NCI-H1436 treated with DMSO at 0.1 percent for 48 hours (cell line): ENCODE data around the gene FOXP1.

Experiments
- DNase-seq: peaks from one replicate; lab custom pipeline; 2025; lab: John Stamatoyannopoulos, UW

The FOXP1 gene

DNA sequence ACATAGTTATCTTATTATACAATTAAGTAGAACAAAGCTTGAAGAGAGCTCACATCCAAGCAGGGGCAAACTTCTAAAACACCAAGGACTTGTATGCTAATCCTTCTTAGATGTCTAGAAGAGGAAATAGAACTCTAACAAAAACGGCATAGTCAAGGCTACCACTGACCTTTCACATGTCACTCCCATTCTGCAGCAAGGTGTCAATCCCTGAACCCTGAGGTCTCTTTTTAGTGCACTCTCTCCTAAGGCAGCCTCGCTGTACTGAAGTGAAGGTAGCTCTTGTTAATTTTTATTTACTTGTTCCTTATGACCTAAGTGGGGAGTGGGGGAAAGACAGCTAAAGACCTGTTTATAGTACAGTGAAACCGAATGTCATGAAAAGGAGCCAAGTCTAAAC lies 506.5 kb downstream of the FOXP1 start:
- DNase-seq: no peak

DNA sequence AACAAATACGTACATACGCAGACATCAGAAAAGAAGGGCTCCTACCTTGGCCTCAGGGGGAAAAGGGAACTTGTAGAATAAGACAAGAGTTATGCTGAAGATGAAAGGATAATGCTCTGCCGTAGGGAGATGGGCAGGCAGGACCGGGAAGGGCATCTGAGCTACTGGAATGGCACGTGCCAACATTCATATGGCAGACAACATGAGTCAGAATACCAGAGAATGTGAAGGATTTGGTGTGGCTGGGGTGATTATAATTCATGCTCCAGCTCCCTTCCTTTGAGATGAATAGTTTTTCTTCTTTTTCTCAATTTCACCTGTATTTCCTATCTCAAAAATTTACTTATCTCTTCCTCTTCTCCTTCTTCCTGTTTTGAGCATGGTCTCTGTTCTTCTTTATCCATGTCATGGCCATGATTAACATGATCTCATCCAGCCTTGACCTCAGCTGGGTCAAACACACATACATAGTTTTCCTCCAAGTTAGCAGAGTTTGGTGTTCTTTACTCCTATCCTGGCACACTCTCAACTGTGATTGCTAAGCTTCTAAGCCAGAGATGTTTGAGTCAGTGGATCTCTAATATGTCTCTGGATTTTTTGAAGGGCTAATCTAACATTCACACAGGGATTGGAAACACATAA lies 507.0 kb downstream of the FOXP1 start:
- no peak for DNase-seq

DNA sequence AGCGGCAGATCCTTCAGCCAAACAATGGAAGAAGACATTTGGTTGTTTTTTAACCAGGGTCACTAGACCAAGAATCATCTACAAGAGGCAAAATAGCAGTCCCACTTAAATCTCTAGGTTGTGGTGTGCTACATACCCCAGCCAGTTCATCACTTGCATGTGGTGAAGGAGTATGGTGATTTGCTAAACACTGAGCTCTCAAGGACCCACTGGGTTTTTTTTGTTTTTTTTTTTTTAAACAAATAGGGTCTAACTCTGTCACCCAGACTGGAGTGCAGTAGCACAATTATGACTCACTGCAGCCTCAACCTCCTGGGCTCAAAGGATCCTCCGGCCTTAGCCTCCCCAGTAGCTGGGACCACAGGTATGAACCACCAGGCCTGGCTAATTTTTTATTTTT lies 508.0 kb downstream of the FOXP1 start:
- no peak for DNase-seq

DNA sequence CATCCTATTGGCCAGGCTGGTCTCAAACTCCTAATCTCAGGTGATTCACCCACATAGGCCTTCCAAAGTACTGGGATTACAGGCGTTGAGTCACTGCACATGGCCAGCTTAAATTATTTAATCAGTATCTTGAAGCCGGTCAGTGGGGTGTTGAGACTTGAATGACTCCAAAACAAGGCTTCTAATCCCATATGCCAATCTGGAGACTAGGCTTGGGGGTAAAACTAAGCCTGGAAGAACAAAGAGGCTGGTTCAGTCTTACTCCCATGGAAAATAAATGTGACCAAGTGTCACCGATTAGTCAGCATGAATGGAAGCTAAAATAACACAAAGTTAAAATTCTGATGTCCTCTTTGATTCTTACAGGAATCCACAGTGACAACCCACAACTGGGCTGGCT lies 509.1 kb downstream of the FOXP1 start:
- DNase-seq: no peak

DNA sequence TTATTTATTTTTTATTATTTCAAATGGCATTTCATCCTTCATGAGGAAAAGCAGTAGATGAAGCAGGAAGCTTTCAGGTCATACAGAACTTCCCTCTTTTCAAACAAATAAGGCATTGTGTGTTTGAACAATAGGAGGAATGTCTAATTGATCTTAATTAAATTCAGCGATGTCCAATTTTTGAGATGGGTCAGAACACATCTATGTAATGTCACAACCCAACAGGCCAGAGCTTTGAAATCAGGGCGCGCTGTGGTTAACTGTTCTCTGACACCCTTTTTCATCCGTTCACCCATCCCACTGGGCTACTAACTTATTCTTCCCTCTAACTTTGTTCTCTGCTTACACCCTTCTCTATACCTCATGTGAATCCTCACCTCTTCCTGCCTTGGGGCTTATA lies 510.5 kb downstream of the FOXP1 start:
- DNase-seq: no peak

DNA sequence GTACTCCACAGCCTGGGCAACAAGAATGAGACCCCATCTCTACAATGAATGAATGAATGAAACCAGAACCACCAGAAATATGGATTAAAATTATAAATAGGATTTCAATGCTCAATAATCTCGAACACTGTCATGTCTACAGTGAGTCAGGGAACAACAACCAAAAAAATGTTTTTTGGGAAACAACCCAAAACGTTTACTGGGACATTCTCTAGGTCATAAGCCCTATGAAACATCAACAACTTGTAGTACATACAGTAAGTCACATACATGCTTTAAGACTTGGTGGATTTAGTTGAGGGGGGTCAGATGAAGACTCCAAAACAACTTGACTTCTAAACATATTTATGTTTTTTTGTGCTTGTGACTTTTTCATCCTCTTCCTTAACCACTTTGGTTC lies 511.2 kb downstream of the FOXP1 start:
- DNase-seq: no peak

DNA sequence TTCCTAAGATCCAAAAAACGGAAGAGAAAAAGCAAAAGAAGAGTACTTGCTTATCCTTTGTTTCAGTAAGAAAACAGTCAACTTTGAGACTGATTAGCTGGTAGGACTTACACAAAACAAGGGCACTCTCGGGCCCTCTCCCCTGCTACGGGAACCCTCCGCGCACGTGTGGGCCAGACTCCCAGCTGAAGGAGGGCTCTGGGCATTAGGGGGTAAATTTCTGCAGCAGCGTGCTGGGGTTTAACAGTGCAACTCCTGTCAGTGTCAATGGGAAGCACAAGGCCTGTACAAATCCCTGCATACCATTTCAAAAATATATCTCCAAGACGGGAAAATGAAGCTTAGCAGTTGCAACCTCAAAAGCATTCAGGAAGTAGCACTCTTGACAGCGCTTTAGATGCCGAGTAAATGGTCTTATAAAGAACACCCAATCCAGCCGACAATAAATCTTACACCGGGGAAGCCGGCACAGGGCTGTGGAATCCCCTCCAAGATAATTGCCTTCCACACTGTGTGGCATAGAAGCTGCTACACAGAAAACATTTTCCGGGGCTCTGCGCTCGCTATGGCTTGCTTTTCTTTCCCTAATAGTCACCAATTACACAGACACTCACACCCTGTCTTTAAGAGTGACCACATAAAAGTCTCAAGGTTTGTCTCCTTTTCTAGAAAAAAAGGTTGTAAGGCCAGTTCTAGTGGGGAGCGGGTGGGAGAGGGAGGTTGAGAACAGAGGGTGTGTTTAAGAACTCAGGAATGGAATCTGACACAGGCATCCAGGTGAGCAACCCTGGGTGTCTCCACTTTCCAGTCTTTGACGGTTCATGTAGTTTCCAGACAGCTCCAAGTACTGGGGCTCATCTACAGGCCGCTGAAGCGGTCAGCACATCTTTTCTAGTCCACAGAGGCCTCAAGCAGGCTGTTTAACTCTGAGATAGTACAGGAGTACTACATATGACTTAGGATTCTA lies 512.7 kb downstream of the FOXP1 start:
- no peak for DNase-seq

DNA sequence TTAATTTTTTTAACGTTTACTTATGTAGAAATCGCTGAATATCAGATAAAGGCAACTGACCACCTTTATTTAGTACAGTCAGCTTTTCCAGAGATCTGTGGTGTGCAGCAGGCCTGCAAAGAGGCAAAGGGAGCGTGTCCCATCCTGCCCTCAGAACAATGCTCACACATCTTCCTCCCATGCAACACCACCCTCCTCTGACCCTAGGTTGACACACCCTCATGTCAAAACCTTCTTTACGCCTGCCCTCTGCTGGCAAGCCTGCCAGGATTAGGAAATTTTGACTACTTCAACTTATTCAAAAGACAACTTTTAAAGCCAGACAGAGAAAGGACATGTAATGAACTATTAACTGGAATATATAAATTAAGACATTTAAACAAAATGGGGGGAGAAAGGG lies 513.7 kb downstream of the FOXP1 start:
- DNase-seq: no peak

DNA sequence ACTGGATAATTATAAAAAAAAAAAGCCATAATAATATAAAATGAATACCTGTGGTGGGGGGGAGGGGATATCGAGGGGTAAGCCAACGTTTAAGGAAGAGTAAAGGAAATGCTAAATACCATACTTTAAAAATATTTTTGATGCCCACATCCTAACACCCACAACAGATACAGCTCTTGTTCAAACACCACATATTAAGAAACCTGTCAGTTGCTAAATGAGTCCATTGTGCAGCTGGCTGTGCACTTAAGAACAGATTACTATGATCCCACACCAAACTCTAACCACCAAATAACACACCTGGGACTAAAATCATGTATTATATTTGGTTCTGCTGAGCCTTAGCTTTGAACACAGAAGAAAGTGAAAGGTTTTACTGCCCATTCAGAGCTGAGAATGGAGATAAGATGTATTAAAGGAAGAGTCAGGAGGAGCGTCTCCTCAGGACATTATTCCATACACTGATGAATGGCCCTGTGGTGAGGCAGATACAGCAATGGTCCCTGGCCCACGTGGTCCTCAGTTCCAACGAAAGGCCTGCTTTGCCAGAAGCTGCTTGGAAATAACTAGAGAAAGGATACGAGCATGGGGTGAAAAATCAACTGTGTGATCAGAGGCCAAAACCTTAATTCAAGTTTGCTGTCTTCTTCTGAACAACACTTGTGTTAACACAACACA lies 515.4 kb downstream of the FOXP1 start:
- DNase-seq: no peak

DNA sequence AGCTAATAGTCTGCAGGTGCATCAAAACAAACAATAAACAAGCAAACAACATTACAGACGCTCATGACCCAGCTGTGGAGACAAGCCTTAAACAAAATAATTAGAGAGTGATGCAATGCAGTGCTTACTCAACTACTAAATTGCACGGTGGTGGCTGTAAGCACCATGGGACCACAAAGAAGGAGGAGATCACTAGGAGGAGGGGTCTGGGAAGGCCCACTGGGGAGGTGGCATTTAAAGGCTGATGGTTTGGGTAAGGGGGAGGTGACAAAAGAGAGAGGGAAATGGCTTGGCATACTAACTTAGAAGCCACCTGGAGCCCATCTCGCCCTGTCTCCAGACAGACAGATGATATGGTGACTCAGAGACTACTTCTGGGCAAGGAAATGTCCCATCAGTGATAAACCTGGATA lies 516.7 kb downstream of the FOXP1 start:
- no peak for DNase-seq

DNA sequence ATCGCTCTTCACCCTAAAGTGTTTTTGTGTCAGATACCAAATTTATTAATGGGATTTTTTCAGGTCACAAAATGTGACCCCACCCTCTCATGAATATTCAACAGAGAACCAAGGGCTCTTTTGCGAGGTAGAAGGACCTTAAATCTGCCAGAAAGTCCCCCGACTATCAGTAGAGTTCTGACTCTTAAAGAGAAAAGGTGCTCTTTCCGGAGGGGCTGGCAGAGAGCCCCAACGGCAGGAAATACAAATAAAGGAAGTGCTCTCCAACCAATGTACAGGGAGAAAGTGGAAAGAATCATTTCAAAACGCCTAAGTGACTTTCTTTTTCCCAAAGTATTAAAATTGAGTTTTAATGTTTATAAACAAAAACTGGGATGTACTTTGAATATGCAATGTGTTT lies 517.2 kb downstream of the FOXP1 start:
- DNase-seq: no peak

DNA sequence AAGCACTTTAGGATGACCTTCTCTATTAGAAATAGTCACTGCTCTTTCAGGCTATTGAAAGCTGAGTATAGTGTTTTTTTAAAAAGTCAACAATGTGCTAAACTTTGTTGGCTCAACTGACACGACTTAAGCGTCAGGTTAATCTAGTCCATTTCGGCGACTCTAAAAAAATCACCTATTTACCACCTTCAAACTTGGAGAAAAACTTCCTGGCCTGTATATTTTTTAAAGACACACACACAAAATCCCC lies 517.8 kb downstream of the FOXP1 start:
- no peak for DNase-seq

DNA sequence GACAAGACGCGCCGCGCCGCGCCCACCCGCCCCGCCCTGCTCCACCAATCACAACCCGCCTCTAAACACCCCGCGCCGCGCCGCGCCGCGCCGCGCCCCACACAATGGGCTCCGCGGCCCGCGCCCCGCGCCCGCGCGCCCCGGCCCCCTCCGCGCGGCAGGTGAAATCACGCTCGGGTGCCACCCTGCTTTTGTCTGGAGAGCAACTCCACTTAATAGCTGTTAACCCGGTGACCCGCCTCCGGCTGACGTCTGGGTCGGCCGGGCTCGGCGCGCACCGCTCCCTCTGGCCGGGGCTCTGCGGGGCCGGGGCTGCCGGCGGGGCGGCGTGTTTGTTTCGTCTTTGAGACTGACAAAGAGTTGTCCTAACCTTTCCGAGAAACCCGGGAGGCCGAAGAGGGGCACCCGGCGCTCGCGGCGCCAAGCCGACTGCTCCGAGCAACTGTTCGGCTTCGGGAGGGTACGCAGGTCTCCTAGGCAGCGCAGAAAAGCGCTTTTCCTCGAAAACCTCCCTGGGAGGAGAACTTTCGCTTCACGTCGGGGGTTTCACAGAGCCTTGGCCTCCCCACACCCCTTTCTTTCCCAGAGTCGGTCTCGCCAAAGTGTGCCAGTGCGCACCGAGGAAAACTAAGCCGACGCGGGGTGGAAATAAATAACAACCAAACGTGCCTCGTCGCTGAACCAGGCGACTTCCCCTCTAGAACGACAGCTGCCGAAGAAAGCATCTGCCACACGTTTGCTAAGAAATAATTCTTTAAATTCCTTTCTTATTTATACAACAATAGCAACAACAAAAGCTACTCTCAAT lies 518.4 kb downstream of the FOXP1 start:
- no peak for DNase-seq

DNA sequence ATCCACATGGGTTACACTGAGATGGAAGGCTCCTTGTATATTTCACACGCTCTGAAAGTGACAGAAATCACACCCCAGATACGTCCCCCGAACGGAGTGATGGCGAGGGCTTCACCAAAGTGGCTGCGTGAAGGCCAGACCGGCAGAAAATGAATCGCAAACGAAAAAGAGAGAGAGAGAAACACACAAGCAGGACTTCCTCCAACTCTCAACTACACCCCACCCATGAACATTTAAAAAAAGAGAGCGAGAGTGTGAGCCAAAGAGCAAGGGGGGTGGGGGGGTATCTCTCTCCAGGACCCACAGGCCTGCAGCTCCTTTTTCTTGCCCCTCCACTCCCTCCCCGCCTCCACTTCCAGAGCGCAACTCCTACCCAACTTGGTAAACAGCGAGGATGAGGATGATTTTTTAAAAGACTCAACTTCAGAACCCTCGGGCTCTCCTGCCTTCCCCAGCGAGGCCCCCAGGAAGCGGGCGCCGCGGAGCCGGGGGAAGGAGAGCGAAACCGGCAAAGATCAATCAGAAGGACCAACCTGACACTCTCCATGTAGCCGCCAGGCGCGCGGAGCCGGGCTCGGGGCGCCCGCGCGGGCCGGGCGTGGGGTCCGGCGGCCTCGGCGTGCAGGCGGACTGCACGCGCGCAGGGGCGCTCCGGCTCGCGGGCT lies 519.1 kb downstream of the FOXP1 start:
- DNase-seq: no peak

DNA sequence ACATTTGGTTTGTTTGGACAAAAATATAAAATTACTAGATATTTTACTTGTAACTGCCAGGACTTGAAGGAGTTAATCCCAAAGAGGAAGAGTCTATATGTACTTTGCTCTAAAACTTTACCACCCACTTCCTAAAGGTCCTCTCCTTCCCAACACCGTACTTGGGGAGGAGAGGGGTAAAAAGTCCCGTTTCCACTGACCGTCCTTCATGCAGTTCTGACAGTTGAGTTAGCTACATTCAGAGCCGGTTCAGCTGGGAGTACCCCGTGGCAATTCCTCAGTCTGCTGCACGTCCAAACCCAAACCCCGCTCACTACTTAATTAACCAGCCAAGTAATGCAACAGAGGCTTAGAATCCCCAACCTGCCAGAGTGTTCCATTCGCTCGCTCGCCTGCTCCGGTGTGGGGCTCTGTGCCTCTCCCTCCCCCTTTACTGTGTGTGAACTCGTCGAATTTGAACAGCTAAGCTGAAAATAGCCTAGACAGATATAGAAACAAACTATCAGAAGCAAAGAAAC lies 519.7 kb downstream of the FOXP1 start:
- no peak for DNase-seq

DNA sequence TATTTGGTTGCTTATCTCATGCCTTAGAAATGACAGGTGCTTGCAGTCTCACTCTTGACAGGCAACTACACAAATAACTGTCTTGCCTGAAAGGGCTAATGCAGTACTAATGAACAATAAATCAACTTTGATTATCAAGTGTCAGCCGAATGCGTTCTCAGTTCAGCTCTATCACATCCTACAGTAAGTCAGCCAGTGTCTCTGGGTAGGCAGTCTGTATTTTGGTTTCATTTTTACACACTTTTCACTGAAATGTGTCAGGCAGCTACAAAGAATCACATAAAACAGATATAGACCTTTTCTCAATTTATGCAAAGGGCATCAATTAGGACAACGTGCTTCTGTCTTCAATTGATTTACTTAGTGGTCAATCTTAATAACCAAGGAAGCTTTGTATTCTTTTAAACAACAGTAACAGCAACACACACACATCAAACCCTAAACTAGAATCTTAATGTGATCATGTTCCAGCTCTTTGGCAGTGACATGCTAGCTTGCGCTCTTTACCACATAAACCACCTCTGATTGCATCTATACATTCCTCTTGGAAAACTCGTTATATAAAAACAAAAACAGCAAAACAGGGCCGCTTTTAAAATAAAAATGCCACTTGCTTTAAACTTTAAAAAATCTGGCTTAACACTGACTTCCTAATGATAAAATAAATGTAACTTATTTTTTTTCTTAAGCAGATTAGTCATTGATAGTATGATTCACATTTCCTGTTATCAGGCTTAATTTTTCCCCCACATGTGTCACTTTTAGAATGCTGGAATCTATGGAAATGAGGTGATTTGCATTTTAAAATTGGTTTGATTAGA lies 520.4 kb downstream of the FOXP1 start:
- DNase-seq: no peak

DNA sequence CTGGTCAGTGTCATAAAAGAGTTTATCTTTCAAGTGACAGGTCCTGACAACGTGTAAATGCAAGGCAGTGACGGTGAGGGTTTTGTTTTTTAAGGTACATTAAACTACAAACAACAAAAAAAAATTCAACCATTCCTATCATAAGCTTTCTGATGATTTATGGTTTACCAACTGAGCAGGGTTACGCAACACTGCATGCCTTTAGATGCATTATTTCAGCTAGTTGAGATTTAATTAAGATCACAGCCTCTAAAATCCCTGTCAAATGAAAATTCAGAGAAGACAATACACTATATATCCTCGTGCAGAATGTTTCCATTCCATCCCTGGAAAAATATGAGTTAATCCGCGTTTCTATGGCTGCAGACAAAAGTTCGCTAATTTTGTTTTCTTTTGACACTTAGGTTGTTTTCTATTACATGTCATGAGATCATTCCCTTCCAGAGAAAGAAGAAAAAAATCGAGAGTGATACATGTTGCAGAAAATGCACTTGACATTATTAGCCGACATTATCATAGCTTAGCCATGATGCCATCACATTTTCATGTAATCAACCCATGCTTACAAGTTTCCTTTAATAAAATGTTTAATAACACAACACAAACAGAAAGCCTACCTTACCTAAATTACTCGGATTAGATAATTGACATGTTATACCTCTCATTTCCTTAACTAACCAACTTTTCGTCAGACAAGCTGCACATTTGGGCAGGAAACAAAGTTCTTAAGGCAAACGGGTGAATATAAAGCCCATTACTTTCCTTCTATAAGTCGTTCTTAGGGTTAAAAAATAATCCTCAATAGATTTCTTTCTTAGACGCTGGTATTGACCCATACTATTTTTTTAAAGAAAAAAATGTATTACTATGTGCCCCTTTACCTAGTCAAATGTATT lies 521.2 kb downstream of the FOXP1 start:
- no peak for DNase-seq

DNA sequence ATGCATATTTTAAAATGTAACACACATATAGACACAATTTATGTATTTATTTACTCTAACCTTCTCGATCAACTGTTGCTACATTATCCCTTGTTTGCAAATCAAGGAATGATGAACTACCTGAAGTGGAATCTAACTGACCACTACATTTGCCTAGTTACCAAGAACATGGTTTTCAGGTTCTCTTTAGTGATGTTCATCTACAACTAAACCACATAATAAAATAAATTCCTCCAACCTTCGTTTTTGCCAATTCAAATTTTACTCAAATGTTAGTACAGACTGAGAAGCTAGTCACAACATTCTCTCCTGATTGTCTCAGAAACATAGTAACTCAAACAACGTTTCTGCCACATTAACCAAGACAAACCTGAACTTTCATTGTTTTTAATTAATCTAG lies 521.9 kb downstream of the FOXP1 start:
- DNase-seq: no peak

DNA sequence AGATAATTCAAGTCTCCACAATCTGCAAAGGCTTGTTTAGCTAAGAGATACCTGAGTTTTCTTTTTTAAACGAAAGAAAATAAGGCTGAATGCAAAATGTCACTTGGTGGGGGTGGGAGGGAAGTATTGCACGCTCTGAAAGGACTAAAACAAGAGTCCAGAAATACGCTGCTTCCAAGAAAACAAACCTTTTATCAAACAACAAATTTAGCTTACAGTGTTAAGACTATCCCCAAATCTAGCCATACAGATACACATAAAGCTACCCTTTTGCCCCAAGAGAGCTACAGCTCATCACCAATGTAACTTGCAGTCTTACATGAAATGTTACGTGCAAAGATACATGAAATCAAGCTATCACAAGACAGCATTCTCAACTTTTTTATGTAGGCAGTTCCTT lies 522.5 kb downstream of the FOXP1 start:
- no peak for DNase-seq

DNA sequence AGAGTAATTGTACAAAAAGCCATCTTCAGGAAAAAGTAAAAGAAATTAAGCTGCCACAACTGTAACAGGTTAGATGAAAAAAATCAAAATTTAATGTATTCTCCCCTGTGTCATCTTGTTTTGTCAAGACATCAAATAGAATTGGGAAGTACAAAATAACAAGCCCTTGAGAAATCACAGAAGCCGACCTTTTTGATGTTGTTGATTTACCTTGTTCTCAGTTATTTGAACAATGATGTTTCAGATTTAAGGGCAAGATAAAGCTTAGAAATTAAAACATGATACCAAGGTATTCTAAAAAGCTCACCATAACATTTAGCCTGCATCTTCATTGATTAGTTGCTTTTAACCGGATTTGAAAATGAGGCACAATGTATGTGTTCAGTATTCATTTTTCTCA lies 523.0 kb downstream of the FOXP1 start:
- DNase-seq: no peak
